Neural progenitor cell (in vitro differentiated cells): ENCODE data around the gene CSTA. TPM values are rescaled to one million over a fixed set of nuclear protein-coding genes. Genes with fewer than 3 reads are reported as not detected.

Experiments
- DNase-seq: peaks from one replicate; pipeline ENCODE4 v3.0.0-alpha.2; 2016; ENCODE audit warnings: low spot score
- H2AFZ ChIP-seq: fragments of 200-600 bp; sonication (generic); replicated peaks from 2 replicates; pipeline ENCODE4 v1.6.1; 2016; ENCODE audit warnings: antibody characterized with exemption
- H3F3A ChIP-seq: fragments of 200-600 bp; sonication (generic); 2 replicates; pipeline ENCODE4 v1.6.1; 2016; ENCODE audit warnings: antibody characterized with exemption, low read depth
- H3K27ac ChIP-seq: fragments of 200-600 bp; sonication (generic); 2 replicates; pipeline ENCODE4 v1.5.1; 2016; ENCODE audit warnings: mild to moderate bottlenecking
- H3K27me3 ChIP-seq: fragments of 200-600 bp; sonication (generic); 2 replicates; pipeline ENCODE4 v1.6.1; 2016; ENCODE audit warnings: mild to moderate bottlenecking, moderate library complexity
- H3K36me3 ChIP-seq: fragments of 200-600 bp; sonication (generic); 2 replicates; pipeline ENCODE4 v1.5.1; 2016
- H3K4me1 ChIP-seq: fragments of 200-600 bp; sonication (generic); 2 replicates; pipeline ENCODE4 v1.6.1; 2016; ENCODE audit warnings: mixed run types
- H3K4me2 ChIP-seq: fragments of 200-600 bp; sonication (generic); 2 replicates; pipeline ENCODE4 v1.6.1; 2016
- H3K4me3 ChIP-seq: fragments of 200-600 bp; sonication (generic); 2 replicates; pipeline ENCODE4 v1.5.1; 2016
- H3K79me2 ChIP-seq: fragments of 200-600 bp; sonication (generic); 2 replicates; pipeline ENCODE4 v1.6.1; 2016; ENCODE audit warnings: low read depth
- H3K9ac ChIP-seq: fragments of 200-600 bp; sonication (generic); 2 replicates; pipeline ENCODE4 v1.6.1; 2016
- H3K9me3 ChIP-seq: fragments of 200-600 bp; sonication (generic); 2 replicates; pipeline ENCODE4 v1.5.1; 2016; ENCODE audit warnings: low read depth
- H4K20me1 ChIP-seq: fragments of 200-600 bp; sonication (generic); 2 replicates; pipeline ENCODE4 v1.6.1; 2016; ENCODE audit warnings: low read depth
- H3K27ac Mint-ChIP-seq: 3 replicates; pipeline ENCODE4 v1.8.0; 2021; ENCODE audit warnings: mixed read lengths
- H3K27me3 Mint-ChIP-seq: 2 replicates; pipeline ENCODE4 v1.8.0; 2022; ENCODE audit warnings: low read depth, mild to moderate bottlenecking, inconsistent platforms, moderate library complexity, mixed read lengths; ENCODE audit not compliant: insufficient read depth
- H3K36me3 Mint-ChIP-seq: 3 replicates; pipeline ENCODE4 v1.8.0; 2021; ENCODE audit warnings: mixed read lengths
- H3K4me1 Mint-ChIP-seq: 3 replicates; pipeline ENCODE4 v1.8.0; 2021; ENCODE audit warnings: mixed read lengths
- H3K4me3 Mint-ChIP-seq: 3 replicates; pipeline ENCODE4 v1.8.0; 2021; ENCODE audit warnings: mild to moderate bottlenecking, moderate library complexity, mixed read lengths
- H3K9me3 Mint-ChIP-seq: 3 replicates; pipeline ENCODE4 v1.8.0; 2020; ENCODE audit warnings: mixed read lengths
- CTCF ChIP-seq: fragments of 200-600 bp; sonication (generic); IDR thresholded peaks from 2 replicates; pipeline ENCODE4 v1.5.1; 2017; ENCODE audit warnings: antibody characterized with exemption, mild to moderate bottlenecking
- EZH2 ChIP-seq: fragments of 200-600 bp; sonication (generic); IDR thresholded peaks from 2 replicates; pipeline ENCODE4 v1.6.1; 2017; ENCODE audit warnings: antibody characterized with exemption, mild to moderate bottlenecking, moderate library complexity
- EZH2phosphoT487 ChIP-seq: fragments of 200-600 bp; sonication (generic); IDR thresholded peaks from 2 replicates; pipeline ENCODE4 v1.6.1; 2017; ENCODE audit warnings: antibody characterized with exemption
- total RNA-seq: library from RNA; depleted of rRNA; stranded (reverse); fragments of >200 nt; gene quantifications from 2 replicates; pipeline ENCODE4 v1.2.3, GENCODE V29; 2015; ENCODE audit warnings: low replicate concordance

The CSTA gene, protein sequence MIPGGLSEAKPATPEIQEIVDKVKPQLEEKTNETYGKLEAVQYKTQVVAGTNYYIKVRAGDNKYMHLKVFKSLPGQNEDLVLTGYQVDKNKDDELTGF
- not detected in 2 replicates for total RNA-seq

DNA sequence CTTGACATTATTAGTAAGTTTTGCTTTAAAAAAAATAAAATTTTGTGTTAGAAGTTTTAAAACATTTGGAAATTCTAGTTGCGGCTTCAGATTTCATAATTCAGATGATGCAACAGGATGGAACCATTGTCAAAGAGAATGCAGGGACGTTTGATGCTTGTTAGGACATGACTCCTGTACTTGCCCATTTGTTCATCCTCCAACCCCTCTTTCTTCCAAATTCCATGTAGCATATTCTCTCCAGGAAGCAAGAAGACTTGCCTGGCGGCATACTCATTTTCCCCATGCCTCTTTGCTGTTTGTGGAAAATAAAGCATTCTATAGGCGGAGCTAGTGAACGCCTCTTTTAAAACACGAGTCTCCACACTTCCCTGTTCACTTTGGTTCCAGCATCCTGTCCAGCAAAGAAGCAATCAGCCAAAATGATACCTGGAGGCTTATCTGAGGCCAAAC, at the start of gene CSTA:
CSTA (plus strand) TSS at position 378 of the 453 bp plus-strand sequence; CDS start at position 423, 45 bp downstream.
- no peaks in the 10 kb centered on the region for H3K4me1 Mint-ChIP-seq
- H3K79me2 ChIP-seq: no peaks in the 10 kb centered on the region
- H3K4me3 Mint-ChIP-seq: no peak within 1 kb of the TSS

GRCh38 chr3:122281891-122282290, 43.2 kb upstream of the CSTA start:
- H3K4me2 ChIP-seq: no peak overlapping the region
- no peak overlapping the region for H3K9ac ChIP-seq
- H3K4me3 ChIP-seq: no peak overlapping the region
- no peaks in the 10 kb centered on the region for H4K20me1 ChIP-seq
- Mint-ChIP-seq H3K4me1 (no peaks in the 10 kb centered on the region), H3K27me3 (peaks cover 12% of the 10 kb centered on the region), H3K4me3 (no peak overlapping the region), H3K9me3 (no peaks in the 10 kb centered on the region), H3K36me3 (no peaks in the 10 kb centered on the region), H3K27ac (no peak overlapping the region)
- H3K79me2 ChIP-seq: no peaks in the 10 kb centered on the region
- H3K9me3 ChIP-seq: no peaks in the 10 kb centered on the region
- no peak for TF ChIP-seq EZH2
- no peak for TF ChIP-seq CTCF
- no peak for TF ChIP-seq EZH2phosphoT487
- no peak for DNase-seq
- no peaks in the 10 kb centered on the region for H3K27me3 ChIP-seq
- H3K36me3 ChIP-seq: no peaks in the 10 kb centered on the region
- no peak overlapping the region for H2AFZ ChIP-seq
- no peaks in the 10 kb centered on the region for H3F3A ChIP-seq
- H3K4me1 ChIP-seq: no peaks in the 10 kb centered on the region
- no peak overlapping the region for H3K27ac ChIP-seq

More for the DNA sequence above, at the start of gene CSTA:
- no peaks in the 10 kb centered on the region for H3K36me3 Mint-ChIP-seq
- peaks cover 7% of the 10 kb centered on the region for H3K27me3 Mint-ChIP-seq
- H3F3A ChIP-seq: no peaks in the 10 kb centered on the region
- no peaks in the 10 kb centered on the region for H3K27me3 ChIP-seq
- H3K9ac ChIP-seq: no peak within 1 kb of the TSS
- no peak for DNase-seq
- H3K27ac Mint-ChIP-seq: no peak within 1 kb of the TSS
- no peaks in the 10 kb centered on the region for H3K9me3 ChIP-seq
- no peak within 1 kb of the TSS for H3K27ac ChIP-seq
- TF ChIP-seq CTCF (no peak), EZH2phosphoT487 (no peak), EZH2 (no peak)
- H3K9me3 Mint-ChIP-seq: peaks cover 3% of the 10 kb centered on the region
- H3K36me3 ChIP-seq: no peaks in the 10 kb centered on the region
- peak within 1 kb of the TSS; percentile 22 for H2AFZ ChIP-seq
- H4K20me1 ChIP-seq: no peaks in the 10 kb centered on the region
- no peak within 1 kb of the TSS for H3K4me2 ChIP-seq
- H3K4me1 ChIP-seq: no peaks in the 10 kb centered on the region
- H3K4me3 ChIP-seq: no peak within 1 kb of the TSS

GRCh38 chr3:122283796-122284445, 41.1 kb upstream of the CSTA start:
- no peak overlapping the region for H3K27ac ChIP-seq
- TF ChIP-seq CTCF (no peak), EZH2 (no peak)
- H3F3A ChIP-seq: no peaks in the 10 kb centered on the region
- Mint-ChIP-seq H3K27ac (no peak overlapping the region), H3K9me3 (no peaks in the 10 kb centered on the region), H3K36me3 (no peaks in the 10 kb centered on the region), H3K4me3 (no peak overlapping the region), H3K27me3 (peaks cover 12% of the 10 kb centered on the region), H3K4me1 (no peaks in the 10 kb centered on the region)
- H4K20me1 ChIP-seq: no peaks in the 10 kb centered on the region
- no peaks in the 10 kb centered on the region for H3K27me3 ChIP-seq
- no peak overlapping the region for H3K9ac ChIP-seq
- H3K36me3 ChIP-seq: no peaks in the 10 kb centered on the region
- no peaks in the 10 kb centered on the region for H3K9me3 ChIP-seq
- DNase-seq: no peak
- H3K79me2 ChIP-seq: no peaks in the 10 kb centered on the region
- H3K4me3 ChIP-seq: no peak overlapping the region
- H3K4me2 ChIP-seq: no peak overlapping the region
- no peak overlapping the region for H2AFZ ChIP-seq
- H3K4me1 ChIP-seq: no peaks in the 10 kb centered on the region
